Skin of body (tissue), 2 donors: ENCODE results near the gene KIF7. TPM values are rescaled to one million over a fixed set of nuclear protein-coding genes. Genes with fewer than 3 reads are reported as not detected.

Experiments
- DNase-seq: peaks from one replicate; lab custom pipeline; 2025; lab: John Stamatoyannopoulos, UW
- total RNA-seq: library from RNA; depleted of rRNA; stranded (reverse); fragments of >200 nt; gene quantifications from one replicate; pipeline ENCODE4 v1.2.3, GENCODE V29; 2014

KIF7 gene
- total RNA-seq, 1 donor from 2014 or later: 7.0 TPM

DNA sequence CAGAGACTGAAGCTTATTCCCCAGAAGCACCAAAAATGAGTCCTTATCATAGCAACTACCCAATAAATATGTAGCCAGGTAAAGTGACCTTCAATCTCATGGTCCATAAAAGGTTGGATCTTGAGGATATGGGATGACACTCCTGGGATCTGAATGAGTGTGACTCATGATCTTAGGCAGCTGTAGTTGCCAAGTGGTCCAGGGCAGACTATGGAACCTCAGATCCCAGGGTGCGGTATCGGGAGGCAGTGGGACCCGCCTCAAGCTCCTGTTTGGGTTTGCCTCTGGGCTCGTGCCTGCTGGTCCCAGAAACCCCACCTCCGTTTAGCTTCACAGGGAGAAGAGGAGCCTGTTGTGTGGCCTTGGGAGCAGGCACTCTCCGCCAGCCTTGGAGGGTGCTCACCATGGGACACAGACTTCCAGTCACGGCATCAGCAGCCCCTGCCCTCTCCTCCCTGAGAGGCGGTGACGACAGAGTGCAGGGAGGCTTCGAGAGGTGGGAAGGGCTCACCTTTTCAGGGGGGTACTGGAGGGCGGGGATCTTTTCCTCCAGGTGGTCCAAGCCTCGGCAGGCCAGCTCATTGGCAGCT, 15.8 kb upstream of the KIF7 start:
- DNase-seq: no peak

DNA sequence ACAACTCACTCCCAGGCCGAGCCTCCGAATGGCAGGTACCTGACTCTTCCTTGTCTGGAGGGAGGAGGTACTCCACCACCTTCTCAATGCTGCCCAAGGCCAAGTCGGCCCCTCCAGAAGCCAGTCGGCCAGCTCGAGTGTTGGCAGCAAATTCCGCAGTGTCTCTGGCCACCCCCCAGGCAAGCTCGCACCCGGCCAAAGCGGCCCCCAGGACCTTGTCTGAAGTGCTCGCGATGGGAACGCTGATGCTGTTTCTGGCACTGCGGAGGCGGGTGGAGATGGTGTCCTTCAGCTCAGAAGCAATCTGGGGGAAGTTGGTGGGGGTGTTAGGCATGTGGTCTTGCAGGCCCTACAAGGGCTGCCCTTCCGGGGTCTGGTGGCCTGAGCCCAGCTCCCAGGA, 14.7 kb upstream of the KIF7 start:
- no peak for DNase-seq

GRCh38 chr15:89669309-89669865, 14.1 kb upstream of the KIF7 start:
- DNase-seq: no peak

- no peak for DNase-seq
These were observed 12.9 kb upstream of the KIF7 start for GRCh38 chr15:89668171-89668570.

DNA sequence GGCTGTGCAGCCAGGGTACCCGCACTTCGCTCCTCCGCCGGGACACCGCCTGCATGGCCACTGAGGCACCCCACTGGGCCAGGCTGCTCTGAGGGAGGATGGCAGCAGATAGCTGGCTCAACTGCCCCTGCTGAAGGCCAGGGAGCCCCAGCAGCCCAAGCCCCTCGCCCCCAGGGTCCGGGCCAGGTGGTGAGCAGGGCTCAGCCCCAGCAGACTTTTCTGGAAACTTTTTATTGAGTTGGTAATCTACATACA, 12.4 kb upstream of the KIF7 start:
- no peak for DNase-seq

- no peak for DNase-seq
These were observed 11.8 kb upstream of the KIF7 start for GRCh38 chr15:89666858-89667705.

DNA sequence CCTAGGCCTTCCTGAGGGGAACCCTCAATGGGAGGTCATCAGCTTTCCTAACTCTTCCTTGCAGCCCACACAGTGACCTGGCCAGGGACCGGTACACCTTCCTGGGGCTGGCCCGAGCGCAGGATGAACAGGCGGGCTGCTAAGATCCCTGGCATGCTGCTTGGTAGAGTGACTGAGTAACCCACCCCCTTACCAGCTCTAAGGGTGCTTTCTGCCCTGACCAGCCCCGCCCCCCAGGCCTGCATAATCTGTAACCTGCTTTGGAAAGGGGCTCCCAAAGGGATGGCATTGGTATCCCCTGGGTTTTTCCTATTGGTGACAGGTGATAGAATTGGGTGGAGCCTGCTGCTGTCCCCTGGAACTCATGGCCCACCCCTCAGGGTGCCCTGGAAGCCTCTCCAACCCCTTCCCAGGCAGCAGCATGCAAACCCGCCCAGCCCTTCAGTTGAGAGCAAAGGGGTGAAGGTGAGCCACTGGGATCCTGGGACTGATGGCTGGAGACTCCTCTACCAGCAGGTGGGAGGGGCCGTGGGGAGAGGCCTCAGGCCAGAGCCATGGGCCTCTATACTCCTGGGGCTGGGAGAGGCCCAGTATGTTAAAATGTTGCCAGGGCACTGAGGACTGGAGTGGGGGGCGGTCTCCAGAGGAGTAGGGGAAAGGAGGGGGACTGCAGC, 11.1 kb upstream of the KIF7 start:
- no peak for DNase-seq

- DNase-seq: no peak
These were observed 10.3 kb upstream of the KIF7 start for GRCh38 chr15:89665449-89666181.

GRCh38 chr15:89664441-89665350, 9.4 kb upstream of the KIF7 start:
- no peak for DNase-seq

- peak; percentile 80 for DNase-seq
These were observed 7.8 kb upstream of the KIF7 start for GRCh38 chr15:89662893-89663626.

DNA sequence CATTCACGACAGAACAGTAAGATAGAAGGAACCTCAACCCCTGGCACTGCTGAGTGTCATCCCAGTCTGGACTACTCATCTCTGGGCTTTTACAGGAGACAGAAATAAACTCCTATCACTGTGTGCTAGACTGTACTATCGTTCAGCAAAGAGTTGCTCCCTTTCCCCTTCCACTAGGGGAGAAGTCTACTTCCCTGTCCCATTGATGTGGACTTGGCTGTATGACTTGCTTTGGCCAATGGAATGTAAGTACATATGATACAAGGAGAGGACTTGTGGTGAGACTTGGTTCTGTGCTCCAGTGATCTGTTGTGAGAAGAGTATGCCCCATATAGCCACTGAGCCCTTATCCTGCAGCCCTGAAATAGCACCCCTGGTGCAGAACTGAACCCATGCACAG, 5.3 kb upstream of the KIF7 start:
- no peak for DNase-seq

- no peak for DNase-seq
These were observed 4.0 kb upstream of the KIF7 start for GRCh38 chr15:89659295-89659694.

GRCh38 chr15:89657686-89658200, 2.5 kb upstream of the KIF7 start:
- no peak for DNase-seq

DNA sequence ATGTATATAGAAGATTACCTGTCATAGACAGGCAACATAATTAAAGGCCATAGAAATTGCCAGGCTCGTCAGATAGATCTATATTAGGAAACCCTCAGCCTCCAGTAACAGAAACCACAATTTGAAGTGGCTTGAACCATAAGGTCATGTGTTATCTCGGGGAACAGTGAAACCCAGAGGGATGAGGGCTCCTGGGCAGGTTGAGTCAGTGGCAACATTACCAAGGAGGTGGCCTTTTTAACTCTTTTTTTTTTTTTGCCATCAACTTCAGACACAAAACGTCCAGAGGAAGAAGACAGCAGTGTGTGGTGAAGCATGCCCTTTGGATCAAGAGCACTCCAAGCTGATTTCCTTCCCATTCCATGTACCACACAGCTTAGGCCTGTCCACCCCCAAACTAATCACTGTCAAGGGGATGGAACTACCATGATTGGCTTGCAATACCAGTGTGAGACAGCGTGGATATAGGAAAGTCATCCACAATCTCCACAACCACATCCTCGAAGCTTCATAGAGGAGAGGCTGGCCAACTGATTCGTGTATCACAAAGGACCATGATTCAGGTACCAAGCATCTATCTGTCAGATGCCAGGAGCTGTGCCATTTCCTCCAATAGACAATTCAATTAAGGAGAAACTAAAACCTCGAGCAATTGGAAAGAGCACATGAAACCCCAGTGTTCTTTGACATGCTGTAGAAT, 999 bp upstream of the KIF7 start:
- DNase-seq: no peak

- DNase-seq: no peak
These were observed 936 bp downstream of the KIF7 start for GRCh38 chr15:89654301-89654761.

DNA sequence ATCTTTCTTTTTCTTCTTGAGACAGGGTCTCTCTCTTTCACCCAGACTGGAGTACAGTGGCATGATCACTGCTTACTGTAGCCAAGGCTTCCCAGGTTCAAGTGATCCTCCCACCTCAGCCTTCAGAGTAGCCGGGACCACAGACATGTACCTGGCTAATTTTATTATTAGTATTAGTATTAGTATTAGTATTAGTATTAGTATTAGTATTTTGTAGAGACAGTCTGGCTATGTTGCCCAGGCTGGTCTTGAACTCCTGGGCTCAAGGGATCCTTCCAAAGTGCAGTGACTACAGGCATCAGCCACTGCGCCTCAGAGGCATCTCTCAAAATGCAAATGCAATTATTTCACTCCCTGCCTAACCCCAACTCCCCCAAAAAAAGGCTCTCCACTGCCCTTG, 1.7 kb downstream of the KIF7 start:
- no peak for DNase-seq

- no peak for DNase-seq
These were observed 2.6 kb downstream of the KIF7 start for GRCh38 chr15:89652666-89653065.

DNA sequence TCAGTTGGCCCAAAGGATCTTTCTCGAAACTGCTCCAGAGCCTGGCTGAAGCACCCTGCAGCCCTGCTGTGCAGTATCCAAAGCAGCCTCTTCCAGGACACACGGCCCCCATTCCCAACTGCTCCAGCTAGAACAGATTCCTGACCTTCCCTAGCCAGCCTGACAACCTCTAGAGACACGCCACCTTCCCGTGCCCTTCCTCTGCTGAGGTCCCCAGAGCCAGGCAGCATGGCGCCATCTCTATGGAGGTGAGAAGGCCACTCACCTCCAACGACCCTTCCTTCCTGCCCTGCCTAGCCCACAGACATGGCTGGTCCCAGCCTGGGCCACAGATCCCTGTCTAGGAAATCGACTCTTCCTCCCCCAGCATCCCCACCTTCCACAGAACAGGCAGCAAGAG, 3.1 kb downstream of the KIF7 start:
- DNase-seq: no peak

DNA sequence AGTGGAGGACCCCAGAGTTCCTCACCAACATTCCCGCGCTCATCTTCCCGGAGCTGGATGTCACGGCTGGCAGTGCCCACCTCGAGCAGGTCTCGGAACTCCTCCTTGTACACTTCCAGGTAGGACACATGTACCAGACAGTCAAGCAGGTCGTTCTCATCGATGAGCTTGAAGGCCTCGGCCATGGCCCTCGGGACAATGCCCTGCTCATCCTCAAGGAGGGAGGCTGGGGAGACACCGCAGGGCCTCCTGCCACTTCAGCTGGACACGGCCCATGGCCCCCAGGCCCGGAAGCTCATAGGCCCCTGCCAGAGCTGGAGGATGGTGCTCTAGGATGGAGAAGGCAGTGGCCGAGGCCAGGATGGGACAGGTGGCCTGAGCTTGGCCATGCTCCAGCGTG, 5.6 kb downstream of the KIF7 start:
- DNase-seq: no peak
